Measurements from ENCODE around the gene GRM7. TPM values are rescaled to one million over a fixed set of nuclear protein-coding genes. Genes with fewer than 3 reads are reported as not detected.

The GRM7 gene
- total RNA-seq, 1 experiment from 2014 or later, result 0.28 TPM

DNA sequence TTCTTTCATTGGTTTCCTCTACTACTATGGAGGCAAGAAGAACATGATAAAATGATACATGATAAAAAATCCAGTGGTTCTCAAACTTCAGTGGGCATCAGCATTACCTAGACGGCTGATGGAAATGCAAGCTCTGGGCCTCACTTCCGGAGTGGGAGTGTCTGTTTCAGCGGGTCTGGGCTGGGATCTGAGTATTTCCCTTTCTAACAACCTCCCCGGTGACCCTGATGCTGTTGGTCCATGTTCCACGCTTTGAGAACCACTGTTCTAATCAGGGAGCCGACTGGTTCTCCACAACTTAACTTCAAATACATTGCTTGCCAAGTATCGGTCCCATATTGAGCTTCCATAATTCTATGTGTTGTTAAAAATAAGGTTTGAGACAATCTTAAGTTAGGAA is 928.4 kb downstream of the GRM7 start:
- DNase-seq, result peak; percentile 38
- no CpG with 5 or more reads among the region's 7 CpGs for WGBS (ENCODE audit: extremely low coverage, insufficient read length, low lambda C conversion rate)
- peaks cover 38 to 42% of the 10 kb centered on the region in 2 experiments for H3K4me1 Mint-ChIP-seq

More for the DNA sequence above, 928.4 kb downstream of the GRM7 start:
- Histone ChIP-seq H4K20me1 (ENCODE audit: control insufficient read depth, insufficient read depth, insufficient read length) (no peaks in the 10 kb centered on the region), H3K27me3 (ENCODE audit: insufficient read depth, low read length) (no peaks in the 10 kb centered on the region; the same call in 1 of the 2 replicates), H3K27ac (ENCODE audit: insufficient read length, low read depth, low read length) (peak overlapping the region; percentile 64), H3K4me2 (ENCODE audit: insufficient read depth, insufficient read length, low read length) (peak overlapping the region; percentile 45), H3K79me1 (ENCODE audit: insufficient read depth, low read depth, low read length, poor library complexity, severe bottlenecking) (no peaks in the 10 kb centered on the region), H3K14ac (ENCODE audit: insufficient read depth, low read length) (no peak overlapping the region), H2BK120ac (ENCODE audit: low read depth, low read length, poor library complexity, severe bottlenecking) (no peak overlapping the region), H2BK15ac (ENCODE audit: low read depth, low read length) (no peak overlapping the region), H4K5ac (ENCODE audit: insufficient read length, low read depth, low read length) (no peak overlapping the region), H3K18ac (ENCODE audit: insufficient read length, low read depth, low read length) (no peak overlapping the region), H2BK20ac (ENCODE audit: low read depth, low read length, poor library complexity, severe bottlenecking) (no peak overlapping the region), H2BK5ac (ENCODE audit: insufficient read length, low read length) (no peak overlapping the region), H3K56ac (ENCODE audit: insufficient read length, low read depth, low read length) (no peak overlapping the region), H3K23me2 (ENCODE audit: insufficient read length, low read depth, low read length, poor library complexity, severe bottlenecking) (no peaks in the 10 kb centered on the region), H3K4me1 (ENCODE audit: insufficient read depth, low read length) (peaks cover 7% of the 10 kb centered on the region; the same call in 1 of the 2 replicates), H2AK5ac (ENCODE audit: insufficient read length, low read length) (no peak overlapping the region), H3K79me2 (ENCODE audit: insufficient read depth, low read length) (no peaks in the 10 kb centered on the region), H3K4ac (ENCODE audit: low read depth, low read length) (no peak overlapping the region), H4K91ac (ENCODE audit: insufficient read length, low read depth, low read length) (no peak overlapping the region), H2AFZ (ENCODE audit: low read length) (no peak overlapping the region), H3K23ac (ENCODE audit: insufficient read length, low read depth, low read length) (no peak overlapping the region), H2BK12ac (ENCODE audit: insufficient read length, low read depth, low read length) (no peak overlapping the region), H3K9me3 (ENCODE audit: control insufficient read depth, low read depth, low read length) (peaks cover 5% of the 10 kb centered on the region), H4K8ac (replicated peaks; ENCODE audit: insufficient read length, low read depth, low read length) (no peak overlapping the region), H3T11ph (ENCODE audit: low read length) (no peak overlapping the region), H3K9ac (ENCODE audit: extremely low read depth, insufficient read length, low read length) (no peak overlapping the region)
- H3K4me3 Mint-ChIP-seq, result peak overlapping the region; percentile 17 to 30; a peak in 1 of 5 replicates
- H3K9me3 Mint-ChIP-seq, result peaks cover 16 to 20% of the 10 kb centered on the region in 2 experiments
- H3K36me3 Mint-ChIP-seq (ENCODE audit: insufficient read depth in 1 of 3, low read depth in 3 of 3), result peaks cover 15 to 24% (median 20%) of the 10 kb centered on the region in 3 experiments
- peaks cover 2% of the 10 kb centered on the region; the same call in 1 of the 2 replicates for H3K27me3 Mint-ChIP-seq (ENCODE audit: low read depth)
- TF ChIP-seq, protein P1, sequence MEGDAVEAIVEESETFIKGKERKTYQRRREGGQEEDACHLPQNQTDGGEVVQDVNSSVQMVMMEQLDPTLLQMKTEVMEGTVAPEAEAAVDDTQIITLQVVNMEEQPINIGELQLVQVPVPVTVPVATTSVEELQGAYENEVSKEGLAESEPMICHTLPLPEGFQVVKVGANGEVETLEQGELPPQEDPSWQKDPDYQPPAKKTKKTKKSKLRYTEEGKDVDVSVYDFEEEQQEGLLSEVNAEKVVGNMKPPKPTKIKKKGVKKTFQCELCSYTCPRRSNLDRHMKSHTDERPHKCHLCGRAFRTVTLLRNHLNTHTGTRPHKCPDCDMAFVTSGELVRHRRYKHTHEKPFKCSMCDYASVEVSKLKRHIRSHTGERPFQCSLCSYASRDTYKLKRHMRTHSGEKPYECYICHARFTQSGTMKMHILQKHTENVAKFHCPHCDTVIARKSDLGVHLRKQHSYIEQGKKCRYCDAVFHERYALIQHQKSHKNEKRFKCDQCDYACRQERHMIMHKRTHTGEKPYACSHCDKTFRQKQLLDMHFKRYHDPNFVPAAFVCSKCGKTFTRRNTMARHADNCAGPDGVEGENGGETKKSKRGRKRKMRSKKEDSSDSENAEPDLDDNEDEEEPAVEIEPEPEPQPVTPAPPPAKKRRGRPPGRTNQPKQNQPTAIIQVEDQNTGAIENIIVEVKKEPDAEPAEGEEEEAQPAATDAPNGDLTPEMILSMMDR (conservative IDR thresholded peaks at IDR 0.05), result no peak
- H3K27ac Mint-ChIP-seq, result peak overlapping the region in 1 of 3 experiments; percentile 71; a peak in 2 of 7 replicates
